ENCODE measurements around the gene ARID5A. TPM values are rescaled to one million over a fixed set of nuclear protein-coding genes. Genes with fewer than 3 reads are reported as not detected.
A peak's percentile ranks its signal among the peaks of the same experiment; 100 is the strongest.

Gene ARID5A
- total and polyA plus RNA-seq, 2 donors (not counting 1 experiment from before 2014, with no cell fraction given): 35.5 to 93.0 TPM

GRCh38 chr2:96551605-96552314 lies 15.2 kb downstream of the ARID5A start:
- H3K27me3 ChIP-seq (replicated peaks in 1 of 4; ENCODE audit: control extremely low read depth in 1 of 4, control insufficient read depth in 3 of 4, insufficient read depth in 4 of 4, low read length in 3 of 4): no peaks in the 10 kb centered on the region
- ATAC-seq (ENCODE audit: low read depth) (no peak), DNase-seq (peak; percentile 35)
- H3K9ac ChIP-seq (ENCODE audit: low read length): no peak overlapping the region
- TF ChIP-seq EZH2 (IDR thresholded peaks at IDR 0.05; ENCODE audit: borderline replicate concordance, insufficient read depth, low read depth, low read length, poor library complexity, severe bottlenecking) (no peak), CTCF (IDR thresholded peaks at IDR 0.05) (no peak)
- H3K27ac ChIP-seq (ENCODE audit: low read length in 2 of 2): no peak overlapping the region
- H3K79me2 ChIP-seq (ENCODE audit: control insufficient read depth, insufficient read depth, low read length): peaks cover 2% of the 10 kb centered on the region
- no peak overlapping the region for H3K4me2 ChIP-seq (replicated peaks; ENCODE audit: low read depth, low read length, poor library complexity, severe bottlenecking)
- no peak overlapping the region for H2AFZ ChIP-seq (ENCODE audit: insufficient read depth, low read depth, low read length, poor library complexity, severe bottlenecking)
- no peak overlapping the region for H3K27ac Mint-ChIP-seq
- no peak overlapping the region for H3K4me3 Mint-ChIP-seq
- H3K9me3 Mint-ChIP-seq (ENCODE audit: insufficient read depth): no peaks in the 10 kb centered on the region
- peaks cover 10% of the 10 kb centered on the region for H4K20me1 ChIP-seq (ENCODE audit: control insufficient read depth, insufficient read depth, low read length, poor library complexity, severe bottlenecking)
- 95% methylated on average over 23 of the region's 25 CpGs for WGBS (ENCODE audit: insufficient coverage)
- H3K9me3 ChIP-seq (ENCODE audit: control extremely low read depth in 1 of 3, control insufficient read depth in 2 of 3, insufficient read depth in 1 of 3, low read length in 2 of 3): peaks cover 0 to under 1% (median 0%) of the 10 kb centered on the region in 3 donors
- peaks cover 0 to 41% of the 10 kb centered on the region in 2 experiments for H3K36me3 ChIP-seq (replicated peaks in 1 of 2; ENCODE audit: control extremely low read depth in 1 of 2, control insufficient read depth in 1 of 2, extremely low read depth in 1 of 2, insufficient read depth in 2 of 2, low read length in 1 of 2)
- intact Hi-C loops (cut with micrococcal nuclease): no loop called here
- peaks cover 13% of the 10 kb centered on the region for H3K4me1 Mint-ChIP-seq
- H3K27me3 Mint-ChIP-seq: no peaks in the 10 kb centered on the region
- POLR2A ChIA-PET: no interaction called here
- no peak overlapping the region for H3K4me3 ChIP-seq (ENCODE audit: control extremely low read depth in 1 of 5, extremely low read depth in 1 of 5, insufficient read depth in 1 of 5, low read depth in 2 of 5, low read length in 4 of 5)
- peaks cover 6 to 12% of the 10 kb centered on the region in 2 donors for H3K4me1 ChIP-seq (ENCODE audit: control insufficient read depth in 2 of 2, insufficient read depth in 2 of 2, low read length in 2 of 2)
- CTCF ChIA-PET: interaction anchor here (1.0 to 7.3 kb wide), 3 partner anchors 7 to 145 kb away, joined by 3 to 94 read pairs (median 15); no protein-coding TSS in a partner anchor

Data from B cell (primary cell).